RPMI8226 (cell line): Measurements from ENCODE around the gene GTPBP6.

Source experiments
- DNase-seq: peaks from one replicate; pipeline ENCODE4 v3.0.0-alpha.2; 2015

The GTPBP6 gene, protein sequence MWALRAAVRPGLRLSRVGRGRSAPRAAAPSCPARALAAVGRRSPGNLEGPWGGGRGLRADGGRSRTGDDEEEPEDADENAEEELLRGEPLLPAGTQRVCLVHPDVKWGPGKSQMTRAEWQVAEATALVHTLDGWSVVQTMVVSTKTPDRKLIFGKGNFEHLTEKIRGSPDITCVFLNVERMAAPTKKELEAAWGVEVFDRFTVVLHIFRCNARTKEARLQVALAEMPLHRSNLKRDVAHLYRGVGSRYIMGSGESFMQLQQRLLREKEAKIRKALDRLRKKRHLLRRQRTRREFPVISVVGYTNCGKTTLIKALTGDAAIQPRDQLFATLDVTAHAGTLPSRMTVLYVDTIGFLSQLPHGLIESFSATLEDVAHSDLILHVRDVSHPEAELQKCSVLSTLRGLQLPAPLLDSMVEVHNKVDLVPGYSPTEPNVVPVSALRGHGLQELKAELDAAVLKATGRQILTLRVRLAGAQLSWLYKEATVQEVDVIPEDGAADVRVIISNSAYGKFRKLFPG

DNA sequence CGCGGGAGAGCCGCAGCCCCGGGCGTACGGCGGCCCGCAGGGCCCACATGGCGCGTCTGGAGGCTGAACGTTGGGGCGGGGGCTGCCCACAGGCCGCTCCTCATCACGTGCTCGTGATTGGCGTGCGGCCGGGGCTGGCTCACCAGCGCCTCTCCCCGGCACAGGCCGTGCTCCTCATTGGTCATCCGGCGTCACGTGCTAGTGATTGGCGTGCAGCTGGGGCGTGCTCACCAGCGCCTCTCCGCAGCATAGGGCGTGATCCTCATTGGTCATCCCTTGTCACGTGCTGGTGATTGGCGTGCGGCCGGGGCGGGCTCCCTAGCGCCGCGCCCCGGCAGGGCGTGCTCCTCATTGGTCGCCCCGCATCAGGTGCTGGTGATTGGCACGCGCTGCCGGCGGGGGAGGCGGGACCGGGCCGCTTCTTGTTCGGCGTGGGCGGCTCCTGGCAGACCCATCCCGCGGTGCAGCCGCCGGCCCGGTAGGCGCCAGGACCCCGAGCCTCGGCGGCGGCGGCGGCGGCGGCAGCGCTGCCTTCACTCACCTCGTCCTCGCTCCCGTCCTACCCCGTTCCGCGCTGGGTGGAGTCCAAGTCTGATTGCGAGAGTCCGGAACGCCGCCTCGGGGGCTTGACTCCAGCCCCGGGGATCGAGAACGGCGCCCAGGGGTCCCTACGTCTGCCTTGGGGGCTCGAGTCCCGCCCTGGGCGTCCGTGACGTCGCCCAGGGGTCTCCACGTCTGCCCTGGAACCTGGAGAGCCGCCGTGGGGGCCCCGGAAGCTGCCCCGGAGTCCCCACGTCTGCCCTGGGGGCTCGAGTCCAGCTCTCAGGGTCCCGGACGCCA lies at the start of gene GTPBP6:
Gene GTPBP6, minus strand, starts transcription at position 58 of the 840 bp plus-strand sequence. Its CDS starts 9 bp downstream, at position 49.
- peak; percentile 100 for DNase-seq

DNA sequence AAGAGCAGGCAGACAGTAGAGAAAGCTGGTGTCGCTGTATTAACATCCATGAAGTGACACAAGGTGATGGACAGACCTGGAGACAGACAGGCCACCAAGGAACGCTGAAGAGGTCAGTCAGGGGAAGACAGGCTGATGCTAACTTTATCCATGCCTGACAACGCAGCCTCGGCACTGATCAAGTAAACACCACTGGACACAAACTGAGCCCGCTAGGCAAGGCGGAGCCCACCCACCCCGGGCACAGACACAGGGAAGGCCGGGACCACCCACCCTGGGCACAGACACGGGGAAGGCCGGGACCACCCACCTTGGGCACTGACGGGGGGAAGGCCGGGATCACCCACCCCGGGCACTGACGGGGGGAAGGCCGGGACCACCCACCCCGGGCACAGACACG lies 49.3 kb upstream of the GTPBP6 start:
- no peak for DNase-seq

DNA sequence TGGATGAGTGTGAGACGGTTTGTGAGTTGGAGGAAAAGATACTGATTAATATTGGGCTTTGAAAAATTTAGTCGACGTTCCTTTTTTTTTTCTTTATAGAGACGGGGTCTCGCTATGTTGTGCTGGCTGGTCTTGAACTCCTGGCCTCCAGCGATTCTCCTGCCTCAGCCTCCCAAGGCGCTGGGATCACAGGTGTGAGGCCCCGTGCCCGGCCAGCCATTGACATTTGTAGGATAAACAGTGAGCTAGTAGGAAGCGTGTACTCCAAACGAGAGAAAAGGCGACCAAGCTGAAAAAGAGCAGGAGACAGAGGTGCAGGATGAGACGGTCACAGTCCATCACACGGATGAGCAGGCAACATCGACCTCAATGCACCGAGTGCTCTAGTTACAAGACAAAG lies 48.8 kb upstream of the GTPBP6 start:
- DNase-seq, result no peak

DNA sequence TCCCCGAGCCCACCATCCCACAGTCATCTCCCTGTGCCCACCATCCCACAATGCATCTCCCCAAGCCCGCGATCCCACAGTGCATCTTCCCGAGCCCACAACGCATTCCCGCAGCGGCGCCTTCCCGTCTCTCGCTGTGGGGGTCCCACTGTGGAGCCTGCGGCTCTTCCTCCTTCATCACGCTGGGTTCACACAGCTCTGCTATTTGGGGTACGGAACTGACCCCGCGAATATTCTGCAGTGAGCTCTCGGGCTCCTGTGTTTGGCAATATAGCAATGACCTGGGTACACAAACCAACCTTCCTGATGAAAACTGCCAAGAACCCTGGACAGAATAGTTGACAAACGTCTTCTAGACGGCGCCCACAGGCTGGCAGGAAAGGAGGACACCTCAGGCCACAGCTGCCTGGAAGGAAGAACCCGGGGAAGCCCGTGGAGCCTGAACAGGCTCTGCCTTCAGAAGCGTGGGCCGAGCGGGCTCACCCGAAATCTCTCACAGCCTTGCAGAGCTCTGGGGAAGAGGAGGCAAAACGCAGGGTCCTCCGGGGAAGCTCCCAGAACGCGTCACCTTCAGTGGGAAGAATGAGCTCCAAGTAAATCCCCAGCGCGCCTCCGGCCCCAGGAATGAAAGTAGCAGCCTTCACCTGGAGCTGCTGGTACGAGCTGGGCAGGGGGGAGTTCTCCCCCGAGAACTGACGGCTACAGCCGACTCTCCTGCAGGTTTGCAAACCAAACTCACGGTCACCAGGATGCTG lies 45.2 kb upstream of the GTPBP6 start:
- no peak for DNase-seq

DNA sequence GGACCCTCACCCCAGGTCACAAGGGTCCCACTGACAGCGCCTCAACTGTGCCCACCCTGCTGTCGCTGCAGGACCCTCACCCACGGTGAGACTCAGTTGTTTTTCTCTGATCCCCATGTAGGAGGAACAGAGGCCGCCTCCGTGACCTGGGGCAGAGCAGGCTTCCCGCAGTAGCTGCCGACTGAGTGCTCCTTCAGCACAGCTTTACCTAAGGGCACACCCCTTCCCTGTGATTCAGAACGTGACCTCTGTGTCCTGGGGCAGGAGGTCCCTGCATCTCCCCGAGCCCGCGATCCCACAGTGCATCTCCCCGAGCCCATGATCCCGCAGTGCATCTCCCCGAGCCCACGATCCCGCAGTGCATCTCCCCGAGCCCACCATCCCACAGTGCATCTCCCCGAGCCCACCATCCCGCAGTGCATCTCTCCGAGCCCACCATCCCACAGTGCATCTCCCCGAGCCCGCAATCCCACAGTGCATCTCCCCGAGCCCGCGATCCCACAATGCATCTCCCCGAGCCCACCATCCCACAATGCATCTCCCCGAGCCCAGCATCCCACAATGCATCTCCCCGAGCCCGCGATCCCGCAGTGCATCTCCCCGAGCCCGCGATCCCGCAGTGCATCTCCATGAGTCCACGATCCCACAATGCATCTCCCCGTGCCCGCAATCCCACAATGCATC lies 44.5 kb upstream of the GTPBP6 start:
- no peak for DNase-seq

DNA sequence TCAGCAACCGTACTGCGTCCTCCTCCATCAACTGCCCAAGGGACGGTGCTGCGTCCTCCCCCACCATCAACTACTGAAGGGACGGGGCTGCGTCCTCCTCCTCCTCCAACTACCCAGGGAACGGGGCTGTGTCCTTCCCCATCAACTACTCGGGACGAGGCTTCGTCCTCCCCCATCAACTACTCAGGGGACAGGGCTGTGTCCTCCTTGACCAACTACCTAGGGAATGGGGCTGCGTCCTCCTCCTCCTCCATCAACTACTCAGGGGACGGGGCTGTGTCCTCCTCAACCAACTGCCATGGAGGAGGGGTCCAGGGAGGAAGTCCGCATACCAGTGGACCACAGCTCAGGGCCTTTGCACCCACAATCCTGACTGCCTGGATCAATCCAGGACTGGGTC lies 43.8 kb upstream of the GTPBP6 start:
- no peak for DNase-seq

DNA sequence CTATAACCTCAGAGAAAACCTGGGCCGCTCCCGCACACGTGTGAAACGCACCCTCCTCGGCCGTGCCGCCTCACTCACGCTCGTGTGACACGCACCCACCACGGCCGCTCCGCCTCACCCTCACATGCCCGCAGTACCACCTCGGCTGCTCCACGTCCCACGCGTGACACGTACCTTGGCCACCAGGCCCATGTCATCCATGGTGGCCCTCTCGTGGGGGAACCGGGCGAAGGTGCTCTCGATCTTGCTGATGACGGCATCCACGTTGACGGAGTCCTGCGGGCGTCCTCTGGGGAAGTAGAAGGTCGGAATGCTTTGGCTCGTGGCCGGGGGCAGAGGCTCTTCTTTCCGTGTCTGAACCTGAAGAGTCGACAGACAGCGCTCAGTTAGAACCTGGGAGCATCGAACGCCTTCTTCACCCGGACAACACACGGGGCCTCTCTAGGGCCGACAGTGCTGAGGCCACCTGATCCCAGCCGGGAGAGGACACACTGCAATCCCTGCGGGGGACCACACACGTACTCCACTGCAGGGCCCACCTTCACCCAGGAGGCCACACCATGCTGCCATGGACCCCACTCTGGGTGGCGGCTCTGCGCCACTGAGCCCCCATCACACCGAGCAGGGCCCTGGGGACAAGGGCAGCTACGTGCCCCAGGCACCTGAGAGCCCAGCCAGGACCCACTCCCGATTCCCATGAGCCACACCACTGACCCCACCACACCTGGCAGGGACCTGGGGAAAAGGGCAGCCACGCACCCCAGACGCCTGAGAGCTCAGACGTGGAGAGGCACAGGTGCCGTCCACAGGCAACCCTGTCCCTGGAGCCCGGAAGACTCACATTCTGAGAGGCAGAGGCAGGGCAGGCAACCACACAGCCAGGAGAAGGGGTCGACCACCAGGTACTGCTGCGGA lies 42.9 kb upstream of the GTPBP6 start:
- no peak for DNase-seq

DNA sequence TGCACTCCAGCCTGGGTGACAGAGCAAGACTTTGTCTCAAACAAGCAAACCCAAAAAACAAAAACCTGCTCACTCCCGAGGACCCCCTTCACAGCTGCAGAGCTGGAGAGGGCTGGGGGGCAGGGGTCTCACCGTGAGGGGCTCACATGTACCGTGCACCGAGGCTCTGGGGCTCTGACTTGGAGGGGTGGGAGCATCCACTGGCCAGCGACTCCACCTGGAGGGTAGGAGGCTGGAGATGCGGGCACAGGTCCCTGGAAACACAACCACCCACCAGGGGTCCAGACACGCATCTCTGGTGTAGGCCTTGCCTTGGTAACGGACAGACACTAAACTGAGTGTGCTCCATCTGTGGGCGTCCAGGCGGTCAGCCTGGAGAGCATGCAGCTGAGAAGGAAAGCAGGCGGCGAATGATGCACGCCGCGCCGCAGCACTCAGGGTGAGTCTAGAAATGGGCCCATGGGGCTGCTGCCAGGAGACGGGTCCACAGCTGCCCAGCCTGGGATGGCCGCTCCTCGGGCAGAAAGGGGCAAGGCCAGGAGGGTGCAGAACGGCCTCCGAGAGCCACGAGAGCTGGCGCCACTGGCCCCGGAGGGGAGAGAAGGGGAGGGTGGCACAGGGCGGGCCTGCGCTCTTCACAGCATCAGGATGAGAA lies 42.0 kb upstream of the GTPBP6 start:
- no peak for DNase-seq

DNA sequence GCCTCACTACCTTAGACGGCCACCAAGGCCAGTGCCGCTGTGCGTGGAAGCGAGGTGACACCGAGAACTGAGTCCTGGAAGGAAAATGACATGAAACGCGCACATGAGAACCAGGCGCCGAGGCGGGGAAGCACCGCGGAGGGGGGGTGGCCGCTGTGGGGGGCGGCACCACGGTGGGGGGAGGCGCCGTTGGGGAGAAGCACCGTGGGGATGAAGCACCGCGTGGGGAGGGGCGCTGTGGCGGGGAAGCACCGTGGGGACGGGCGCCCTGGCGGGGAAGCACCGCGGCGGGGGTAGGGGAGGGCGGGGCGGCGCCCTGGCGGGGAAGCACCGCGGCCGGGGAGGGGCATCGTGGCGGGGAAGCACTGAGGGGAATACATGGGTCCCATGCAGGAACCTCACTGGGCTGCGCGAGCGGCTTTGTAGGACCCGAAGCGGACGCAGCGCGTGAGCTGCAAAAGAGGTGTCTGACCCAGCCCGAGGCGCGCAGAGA lies 40.1 kb upstream of the GTPBP6 start:
- DNase-seq, result no peak

DNA sequence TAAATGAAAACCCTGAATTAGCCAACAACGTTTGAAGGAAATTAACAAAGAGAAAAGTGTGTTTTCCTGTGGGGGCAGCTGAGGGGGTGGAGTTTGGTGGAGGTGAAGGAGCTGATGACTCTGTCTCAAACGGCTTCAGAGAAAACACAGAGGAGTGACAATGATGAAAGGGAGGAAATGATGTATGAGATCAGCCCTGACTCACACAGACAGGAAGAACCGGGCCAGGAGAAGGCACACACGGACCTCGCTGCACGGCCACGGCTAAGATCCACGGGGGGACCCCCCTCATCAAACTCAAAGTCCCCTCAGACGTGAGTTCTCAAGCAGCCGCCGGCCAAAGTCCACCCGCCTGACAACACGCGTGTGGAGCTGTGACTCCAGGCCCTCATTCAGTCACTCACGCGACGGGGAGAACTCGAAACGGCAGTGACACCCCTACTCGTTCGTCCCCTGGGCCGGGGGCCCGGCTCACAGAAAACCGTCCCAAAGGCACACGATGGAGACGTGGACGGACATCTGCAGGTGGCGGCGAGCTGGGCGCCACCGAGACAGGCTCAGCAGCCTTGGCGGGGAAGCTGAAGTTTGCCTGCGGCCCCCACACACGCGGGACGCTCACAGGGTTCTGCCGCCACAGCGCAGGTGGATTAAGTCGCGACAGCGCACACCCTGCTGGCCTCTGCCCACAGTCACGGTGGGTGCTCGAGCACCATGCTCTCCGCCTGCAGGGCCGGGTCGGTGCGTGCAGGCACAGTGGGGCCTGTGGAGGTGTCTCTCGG lies 39.3 kb upstream of the GTPBP6 start:
- no peak for DNase-seq

DNA sequence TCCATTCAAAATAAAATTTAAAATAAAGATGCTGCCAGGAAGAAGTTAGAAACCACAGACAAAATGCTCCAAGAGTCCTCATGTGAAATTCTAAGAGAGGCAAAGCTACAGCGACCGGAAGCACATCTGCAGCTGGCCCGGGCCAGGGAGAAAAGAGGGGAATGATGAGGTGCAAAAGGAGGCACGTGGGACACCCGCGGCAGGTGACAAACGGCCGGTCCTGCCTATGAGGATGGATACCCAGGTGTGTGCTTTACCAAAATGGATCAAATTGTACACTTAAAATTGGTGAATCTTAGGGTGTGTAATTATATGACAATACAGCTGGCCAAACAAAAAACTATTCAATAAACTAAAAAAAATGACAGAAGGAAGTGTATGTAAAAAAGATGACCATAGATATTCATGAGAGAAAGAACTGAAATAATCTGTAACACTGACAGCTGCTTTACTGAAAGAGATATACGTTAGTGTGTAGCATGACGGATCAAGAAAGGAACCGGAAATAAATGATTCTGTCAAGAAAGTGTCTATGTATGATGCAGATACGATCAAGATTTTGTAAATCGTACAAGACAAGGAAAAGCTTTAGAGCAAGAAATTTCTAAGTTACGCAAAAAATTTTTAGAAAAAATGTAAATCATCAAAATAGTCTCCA lies 38.6 kb upstream of the GTPBP6 start:
- no peak for DNase-seq

DNA sequence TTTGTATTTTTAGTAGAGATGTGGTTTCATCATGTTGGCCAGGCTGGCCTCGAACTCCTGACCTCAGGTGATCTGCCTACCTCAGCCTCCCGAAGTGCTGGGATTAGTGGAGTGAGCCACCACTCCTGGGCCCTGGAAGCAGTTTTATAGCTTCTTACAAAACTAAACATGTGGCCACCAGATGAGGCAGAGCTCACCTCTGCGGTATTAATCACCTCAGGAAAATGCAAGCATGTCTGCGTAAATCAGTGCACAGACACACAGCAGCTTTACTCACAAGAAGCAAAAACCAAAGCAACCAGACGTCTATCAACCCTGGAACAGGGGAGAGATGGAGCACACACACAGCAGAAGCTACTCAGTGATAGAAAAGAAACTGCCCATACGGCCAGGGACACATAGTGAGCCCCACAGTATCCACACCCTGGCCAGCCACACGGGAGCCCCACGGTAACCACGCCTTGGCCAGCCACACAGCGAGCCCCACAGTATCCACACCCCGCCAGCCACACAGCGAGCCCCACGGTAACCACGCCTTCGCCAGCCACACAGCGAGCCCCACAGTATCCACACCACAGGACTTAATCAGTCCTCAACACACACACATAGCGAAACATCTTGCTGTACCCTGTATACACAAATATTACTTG lies 37.9 kb upstream of the GTPBP6 start:
- DNase-seq, result no peak

DNA sequence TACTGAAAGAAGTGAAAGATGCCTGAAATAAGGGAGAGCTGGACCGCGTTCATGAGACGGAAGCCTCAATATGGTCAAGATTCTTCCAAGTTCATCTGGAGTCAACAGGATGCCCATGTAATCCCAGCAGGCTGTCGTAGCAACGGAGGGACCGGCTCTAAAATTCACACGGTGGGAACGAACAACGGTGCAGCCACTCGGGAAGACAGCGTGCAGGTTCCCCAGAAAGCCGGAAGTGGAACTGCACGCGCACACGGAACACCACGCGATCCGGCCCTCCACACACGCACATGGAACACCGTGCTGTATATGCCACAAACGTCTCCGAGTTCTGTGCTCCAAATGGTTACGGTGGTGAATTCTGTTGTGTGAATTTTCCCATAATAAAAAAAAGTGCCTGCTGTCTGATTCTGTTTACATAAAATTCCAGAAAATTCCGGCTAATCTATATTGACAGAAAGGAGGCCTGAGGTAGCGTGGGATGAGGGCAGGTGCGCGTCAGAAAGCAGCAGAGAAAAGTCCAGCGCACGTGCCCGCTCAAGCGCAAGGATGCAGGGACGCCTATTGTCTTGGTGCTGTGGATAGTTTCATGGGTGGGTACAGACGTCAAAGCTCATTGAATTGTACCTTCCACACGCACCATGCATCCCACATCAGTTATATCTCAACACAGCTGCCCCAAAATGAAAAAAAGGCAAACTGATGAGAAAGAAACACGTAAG lies 36.9 kb upstream of the GTPBP6 start:
- DNase-seq, result no peak

DNA sequence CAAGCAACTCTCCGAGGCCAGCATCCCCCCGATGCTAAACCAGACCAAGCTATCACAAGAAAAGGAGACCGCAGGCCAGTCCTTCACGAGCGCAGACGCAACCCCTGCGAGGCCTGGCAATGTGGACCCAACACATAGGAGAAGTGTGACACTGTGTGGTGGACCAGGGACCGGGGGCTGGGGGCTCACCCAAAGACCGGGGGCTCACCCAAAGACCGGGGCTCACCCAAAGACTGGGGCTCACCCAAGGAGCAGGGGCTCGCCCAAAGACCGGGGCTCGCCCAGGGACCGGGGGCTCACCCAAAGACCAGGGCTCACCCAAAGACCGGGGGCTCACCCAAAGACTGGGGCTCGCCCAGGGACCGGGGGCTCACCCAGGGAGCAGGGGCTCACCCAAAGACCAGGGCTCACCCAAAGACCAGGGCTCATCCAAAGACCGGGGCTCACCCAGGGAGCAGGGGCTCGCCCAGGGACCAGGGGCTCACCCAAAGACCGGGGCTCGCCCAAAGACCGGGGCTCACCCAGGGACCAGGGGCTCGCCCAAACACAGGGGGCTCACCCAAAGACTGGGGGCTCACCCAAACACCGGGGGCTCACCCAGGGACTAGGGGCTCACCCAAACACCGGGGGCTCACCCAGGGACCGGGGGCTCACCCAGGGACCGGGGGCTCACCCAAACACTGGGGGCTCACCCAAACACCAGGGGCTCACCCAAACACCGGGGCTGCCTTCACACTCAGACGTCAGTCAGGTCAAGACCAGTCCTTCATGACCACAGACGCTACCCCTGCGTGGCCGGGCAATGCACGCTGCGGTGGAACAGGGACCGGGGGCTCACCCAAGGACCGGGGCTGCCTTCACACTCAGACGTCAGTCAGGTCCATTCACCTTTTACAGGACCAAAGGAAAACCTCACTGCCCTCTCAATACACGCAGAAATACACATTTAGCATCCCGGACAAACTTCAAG lies 35.3 kb upstream of the GTPBP6 start:
- no peak for DNase-seq

DNA sequence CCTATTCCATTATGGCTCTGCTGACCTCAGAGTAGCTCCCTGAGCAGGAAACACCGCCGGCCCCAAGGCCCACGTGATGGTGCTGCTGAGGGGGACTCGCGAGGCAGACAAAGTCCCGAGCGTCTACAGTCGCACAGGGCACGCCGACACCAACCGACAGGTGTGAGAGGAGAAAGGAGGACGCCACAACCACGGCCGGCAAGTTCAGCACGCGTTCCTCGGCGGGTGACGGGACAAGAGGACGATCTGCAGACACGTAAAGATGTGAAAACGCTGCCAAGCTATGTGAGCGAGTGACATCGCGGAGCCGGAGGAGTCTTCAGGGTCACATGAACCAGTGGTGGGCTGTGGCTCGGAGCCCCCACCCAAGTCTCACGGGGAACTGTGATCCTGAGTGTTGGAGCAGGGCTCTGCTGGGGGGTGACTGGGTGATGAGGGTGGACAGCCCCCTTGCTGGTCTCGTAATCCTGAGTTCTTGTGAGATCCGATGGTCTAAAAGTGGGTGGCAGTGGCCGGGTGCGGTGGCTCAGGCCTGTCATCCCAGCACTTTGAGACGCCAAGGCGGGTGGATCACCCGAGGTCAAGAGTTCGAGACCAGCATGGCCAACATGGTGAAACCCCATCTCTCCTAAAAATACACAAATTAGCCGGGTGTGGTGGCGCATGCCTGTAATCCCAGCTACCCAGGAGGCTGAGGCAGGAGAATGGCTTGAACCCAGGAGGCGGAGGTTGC lies 34.2 kb upstream of the GTPBP6 start:
- DNase-seq, result no peak

DNA sequence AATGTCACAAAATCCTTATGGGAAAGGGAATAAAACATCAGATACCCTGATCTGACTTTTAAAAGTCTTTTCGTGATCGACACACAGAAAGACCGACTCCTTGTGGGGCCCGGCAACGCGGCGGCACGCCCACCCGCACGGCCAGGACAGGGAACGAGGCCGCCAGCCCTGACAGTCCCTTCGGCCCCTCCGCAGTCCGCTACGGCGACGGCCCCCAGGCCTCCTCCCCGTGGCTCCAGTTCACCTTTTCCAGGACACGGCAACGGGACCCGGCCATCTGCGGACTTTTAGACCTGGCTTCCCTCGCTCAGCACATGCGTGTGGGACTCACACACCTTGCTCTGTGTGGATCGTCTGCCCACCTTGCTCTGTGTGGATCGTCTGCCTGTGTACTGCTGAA lies 33.6 kb upstream of the GTPBP6 start:
- no peak for DNase-seq
